SK-MEL-5 (cell line): ENCODE results near the gene RNF26. TPM values are rescaled to one million over a fixed set of nuclear protein-coding genes. Genes with fewer than 3 reads are reported as not detected.

ENCODE experiments used
- DNase-seq: peaks from one replicate; pipeline ENCODE4 v3.0.0-alpha.2; 2016; ENCODE audit warnings: low read depth, low spot score
- in situ Hi-C: cut with HindIII; loops from 2 replicates; pipeline ENCODE4 v1.10.0; 2016; ENCODE audit warnings: low sequenced_read_pairs, high pct_unique_total_duplicates, low pct_unique_long_range_greater_than_20kb
- total RNA-seq: library from RNA; depleted of rRNA; stranded (reverse); fragments of >200 nt; shearing (Covaris generic); gene quantifications from 2 replicates; pipeline ENCODE4 v1.2.3, GENCODE V29; 2014

RNF26 gene
- total RNA-seq, 1 experiment from 2014 or later = 3.5 TPM

DNA sequence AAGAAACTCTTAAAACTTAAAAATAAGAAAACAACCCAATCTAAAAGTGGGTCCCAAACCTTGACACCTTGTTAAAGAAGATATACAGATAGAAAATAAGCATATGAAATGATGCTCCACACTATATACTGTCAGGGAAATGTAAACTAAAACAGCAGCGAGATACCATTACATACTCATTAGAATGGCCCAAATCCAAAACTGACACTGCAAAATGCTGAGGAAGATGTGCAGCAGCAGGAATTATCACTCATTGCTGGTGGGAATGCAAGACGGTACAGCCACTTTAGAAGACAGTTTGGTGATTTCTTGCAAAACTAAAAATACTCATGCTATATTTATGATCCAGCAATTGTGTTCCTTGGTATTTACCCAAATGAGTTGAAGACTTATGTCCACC lies 5.0 kb upstream of the RNF26 start:
- in situ Hi-C loops = no loop called here
- no peak for DNase-seq

DNA sequence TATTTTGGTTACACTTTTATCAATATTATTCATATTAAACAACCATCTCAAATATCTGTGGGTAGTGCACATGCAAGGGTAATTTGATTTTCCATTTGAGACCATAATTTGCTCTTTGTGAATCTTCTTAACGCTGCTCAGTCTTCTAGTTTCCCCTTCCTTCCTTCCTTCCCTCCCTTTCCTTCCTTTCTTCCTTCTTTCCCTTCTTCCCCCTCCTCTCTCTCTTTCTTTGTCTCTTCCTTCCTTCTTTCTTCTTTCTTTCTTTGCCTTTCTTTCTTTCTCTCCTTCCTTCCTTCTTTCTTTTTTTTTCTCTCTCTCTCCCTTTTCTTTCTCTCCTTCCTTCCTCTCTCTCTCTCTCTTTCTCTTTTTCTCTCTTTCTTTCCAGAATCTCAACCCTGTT lies 4.1 kb upstream of the RNF26 start:
- in situ Hi-C loops = no loop called here
- no peak for DNase-seq

GRCh38 chr11:119332111-119332765 lies 2.1 kb upstream of the RNF26 start:
- DNase-seq = no peak
- in situ Hi-C loops = no loop called here

- in situ Hi-C loops = no loop called here
- no peak for DNase-seq
Observed at GRCh38 chr11:119335091-119335654, 846 bp downstream of the RNF26 start.

GRCh38 chr11:119335655-119336543 lies 1.6 kb downstream of the RNF26 start:
- in situ Hi-C loops = no loop called here

GRCh38 chr11:119336744-119337469 lies 2.6 kb downstream of the RNF26 start:
- in situ Hi-C loops = no loop called here
- no peak for DNase-seq

More at GRCh38 chr11:119335655-119336543, 1.6 kb downstream of the RNF26 start:
- DNase-seq = no peak

DNA sequence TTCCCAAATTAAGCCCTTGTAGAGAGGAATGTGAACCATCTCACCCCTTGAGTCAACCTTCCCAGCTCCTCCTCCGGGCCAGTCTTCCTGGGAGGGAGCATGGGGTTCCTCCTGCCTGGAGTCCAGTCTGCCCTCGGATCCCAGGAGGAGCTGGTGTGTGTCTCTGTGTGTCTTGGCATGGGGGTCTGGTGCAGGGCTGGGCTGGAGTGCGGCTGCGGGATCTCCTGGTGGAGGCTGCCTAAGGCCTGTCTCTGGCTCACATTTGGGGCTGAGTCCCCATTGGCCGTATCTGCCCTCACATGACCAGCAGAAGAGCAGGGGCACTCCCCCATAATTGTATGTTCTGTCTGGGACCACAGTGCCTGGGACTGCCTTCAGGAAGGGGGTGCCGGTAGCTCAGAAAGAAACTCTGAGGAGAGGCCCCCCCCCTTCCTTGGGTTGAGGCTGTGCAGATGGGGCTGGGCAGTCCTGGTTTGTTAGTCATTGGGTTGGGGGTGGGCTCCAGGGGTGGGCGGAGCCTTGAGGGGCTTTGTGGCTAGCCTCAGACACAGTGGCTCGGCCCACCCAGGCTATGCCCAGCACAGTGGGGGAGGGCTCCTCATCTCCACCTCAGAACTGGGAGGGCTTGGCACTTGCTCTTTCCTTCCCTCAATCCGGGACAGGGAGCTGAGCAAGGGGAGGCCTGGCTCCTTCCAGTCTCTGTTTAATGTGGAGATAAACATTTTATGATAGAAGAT lies 3.4 kb downstream of the RNF26 start:
- no peak for DNase-seq
- in situ Hi-C loops = no loop called here

DNA sequence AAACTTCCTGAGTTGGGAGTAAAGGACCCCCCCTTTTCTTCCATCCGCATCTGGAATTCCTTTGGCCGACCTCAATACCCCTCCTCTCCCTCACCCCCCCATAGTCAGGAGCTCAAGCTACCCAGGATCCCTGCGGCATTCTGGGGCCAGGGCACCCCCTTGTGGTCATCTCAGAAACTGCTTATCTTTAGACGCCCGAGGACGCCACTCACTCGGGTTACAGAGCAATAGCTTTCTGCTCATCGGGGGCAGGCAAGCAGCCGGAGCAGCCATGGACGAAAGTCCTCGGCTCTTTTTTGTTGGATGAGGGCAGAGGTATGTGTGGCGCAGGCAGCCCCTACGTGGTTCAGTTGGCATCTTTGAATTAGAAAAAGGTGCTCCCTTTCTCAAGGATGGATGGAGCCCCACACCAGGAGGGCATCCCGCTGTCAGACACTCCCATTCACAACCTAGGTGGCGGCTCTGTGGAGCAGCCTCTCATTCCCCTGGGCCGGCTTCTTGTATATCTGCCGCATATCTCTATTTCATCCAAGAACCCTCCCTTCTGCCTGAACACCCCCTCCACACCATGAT lies 4.1 kb downstream of the RNF26 start:
- DNase-seq = peak; percentile 73
- in situ Hi-C loops = no loop called here

DNA sequence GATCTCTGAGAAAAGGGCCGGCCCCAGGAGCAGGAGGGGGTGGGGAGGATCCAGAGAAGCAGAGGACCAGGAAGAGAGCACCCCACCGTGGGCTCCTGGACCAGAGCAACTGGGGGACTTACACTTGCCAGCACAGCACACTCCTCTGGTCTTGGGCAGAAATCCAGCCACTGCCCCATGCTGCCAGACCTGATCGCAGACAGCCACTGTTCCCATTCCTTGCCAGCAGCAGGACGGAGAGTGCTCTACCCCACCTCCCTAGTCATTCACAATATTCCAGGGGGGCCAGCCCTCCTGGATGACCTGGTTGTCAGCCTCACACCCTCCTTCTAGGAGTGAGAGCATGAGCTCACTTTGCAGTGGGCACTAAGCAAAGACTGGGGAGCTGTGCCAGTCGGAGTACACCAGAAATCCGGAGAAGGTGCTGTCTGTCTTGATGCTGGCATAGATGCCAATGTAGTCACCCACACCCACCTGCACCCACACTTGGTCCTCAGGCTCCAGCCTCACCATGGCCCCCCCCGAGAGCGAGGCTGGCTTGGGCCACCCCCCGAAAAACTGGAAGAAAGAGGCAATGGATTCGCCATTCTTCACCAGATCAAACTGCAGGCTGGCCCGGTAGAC lies 4.8 kb downstream of the RNF26 start:
- in situ Hi-C loops = no loop called here
- no peak for DNase-seq

DNA sequence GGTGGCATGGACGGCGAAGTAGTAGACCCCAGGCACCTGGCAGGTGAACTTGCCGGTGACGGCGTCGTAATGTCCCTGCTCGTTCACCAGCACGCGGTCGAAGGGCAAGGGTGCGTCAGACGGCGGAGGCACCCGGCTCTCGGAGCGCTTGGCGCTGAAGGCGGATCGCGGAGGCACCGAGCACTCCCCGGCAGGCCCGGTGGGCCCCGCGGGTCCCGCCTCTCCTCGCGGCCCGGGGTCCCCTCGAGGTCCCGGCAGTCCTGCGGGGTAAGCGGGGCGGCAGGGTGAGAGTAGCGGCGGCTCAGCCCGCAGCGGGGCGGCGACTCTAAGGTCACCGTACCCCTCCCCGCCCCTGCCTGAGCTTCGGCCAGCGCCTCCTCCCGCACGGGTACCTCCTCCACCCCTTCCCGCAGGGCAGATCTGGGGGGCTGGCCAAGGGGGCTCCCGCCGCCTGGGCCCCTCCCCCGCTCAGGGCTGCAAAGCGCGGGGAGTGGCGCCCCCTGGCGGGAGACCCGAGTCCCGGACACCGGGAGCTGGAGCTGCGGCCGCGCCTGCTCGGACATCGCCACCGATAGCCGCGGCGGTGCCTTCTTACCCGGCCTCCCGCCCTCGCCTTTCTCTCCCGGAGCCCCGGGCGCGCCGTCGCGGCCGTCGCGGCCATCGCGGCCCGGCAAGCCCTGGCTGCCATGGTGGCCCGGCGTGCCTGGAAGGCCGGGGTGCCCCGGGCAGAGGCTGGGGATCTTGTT lies 5.4 kb downstream of the RNF26 start:
- in situ Hi-C loops = no loop called here
- no peak for DNase-seq

GRCh38 chr11:119340335-119341221 lies 6.3 kb downstream of the RNF26 start, which contains the start of gene C1QTNF5:
Gene C1QTNF5 (minus strand): TSS chr11:119340883. CDS start chr11:119340397, 486 bp downstream.
- in situ Hi-C loops = no loop called here
- DNase-seq = no peak

DNA sequence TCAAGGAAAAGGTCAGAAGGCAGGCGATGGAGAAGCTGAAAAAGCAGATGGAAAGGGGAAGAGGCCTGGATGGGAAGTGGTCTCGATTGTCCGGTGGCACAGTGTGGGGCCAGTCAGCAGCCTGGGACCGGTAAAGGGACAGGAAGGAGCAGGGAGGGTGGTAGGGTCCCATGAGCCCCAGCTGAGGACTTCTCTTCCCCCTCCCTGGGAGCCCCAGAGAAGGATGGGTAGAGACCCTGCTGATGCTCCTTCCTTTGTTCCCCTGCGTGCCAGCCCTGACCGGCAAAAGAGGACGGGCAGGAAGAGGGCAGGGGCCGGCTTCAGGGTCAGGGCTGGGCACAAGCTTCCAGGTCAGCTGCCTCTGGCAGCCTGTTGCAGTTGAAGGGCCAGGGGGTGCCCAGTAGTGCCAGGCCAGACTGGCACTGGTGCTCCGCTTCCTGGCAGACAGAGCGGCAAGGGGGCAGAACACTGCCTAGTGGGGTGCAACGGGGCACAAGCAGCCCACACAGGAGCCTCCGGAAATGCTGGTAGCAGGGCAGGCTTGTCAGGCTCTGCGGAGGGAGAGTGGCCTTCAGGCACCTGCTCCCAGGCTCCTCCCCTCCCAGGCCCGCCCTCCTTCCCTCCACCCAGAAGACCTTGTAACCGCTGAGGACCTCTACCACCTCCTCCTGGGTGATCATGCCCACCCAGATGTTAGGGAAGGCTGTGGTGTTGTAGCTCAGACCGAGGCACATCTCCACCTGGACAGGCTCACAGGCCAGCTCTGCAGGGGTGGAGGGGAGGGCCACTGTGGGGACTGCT lies 7.1 kb downstream of the RNF26 start:
- no peak for DNase-seq

DNA sequence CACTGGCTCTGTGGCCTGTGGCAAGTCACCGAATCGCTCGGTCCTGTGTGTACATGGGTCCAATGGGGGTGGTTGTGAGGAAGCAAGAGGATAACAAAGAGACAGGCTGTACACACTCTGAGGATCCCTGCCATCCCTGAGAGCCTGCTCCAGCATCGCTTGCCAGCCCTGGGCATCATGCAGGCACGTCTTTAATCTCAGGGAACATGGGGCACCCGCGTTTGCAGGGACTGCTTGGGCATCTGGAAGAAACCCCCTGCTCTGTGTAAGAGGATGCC lies 7.6 kb downstream of the RNF26 start:
- no peak for DNase-seq
- in situ Hi-C loops = no loop called here

More for the DNA sequence above, 7.1 kb downstream of the RNF26 start:
- in situ Hi-C loops = no loop called here

GRCh38 chr11:119342362-119343130 lies 8.2 kb downstream of the RNF26 start:
- no peak for DNase-seq
- in situ Hi-C loops = no loop called here
